OCI-LY1 (cell line): ENCODE measurements around the gene PTPRT.

ENCODE experiments used
- CTCF ChIP-seq: fragments of 200-600 bp; sonication (generic), shearing (Covaris generic); IDR thresholded peaks from 2 replicates; pipeline ENCODE4 v1.5.1; 2017; ENCODE audit warnings: mild to moderate bottlenecking, antibody characterized with exemption, low read length, moderate library complexity, mixed read lengths
- EZH2 ChIP-seq: fragments of 200-600 bp; sonication (generic), shearing (Covaris generic); IDR thresholded peaks from 2 replicates; pipeline ENCODE4 v1.8.0; 2017; ENCODE audit warnings: borderline replicate concordance, mixed run types, mild to moderate bottlenecking, antibody characterized with exemption, low read length, moderate library complexity, mixed read lengths

DNA sequence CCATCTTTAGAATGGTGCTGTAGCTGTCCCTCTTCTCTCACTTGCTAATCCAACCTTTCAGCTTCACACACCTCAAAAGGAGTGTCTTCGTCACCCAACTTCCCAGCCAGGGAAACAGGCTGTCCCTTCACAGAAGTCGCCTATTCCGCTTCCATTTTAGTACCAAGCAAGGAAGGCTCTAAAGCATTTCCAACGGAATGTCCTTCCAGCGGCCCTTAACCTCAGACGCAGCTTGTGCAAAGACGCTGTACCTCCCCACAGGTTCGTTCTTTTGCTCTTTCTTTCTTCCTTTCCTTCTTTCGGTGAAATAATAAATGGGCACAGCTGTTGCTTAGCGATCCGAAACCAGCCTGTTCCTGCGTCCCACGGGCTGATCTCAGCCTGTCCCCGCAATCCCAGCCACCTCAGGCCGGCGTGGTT is 1.5 kb downstream of the PTPRT start:
- TF ChIP-seq CTCF (no peak), EZH2 (no peak)
